Left ventricle myocardium inferior (tissue), 1 donor: ENCODE measurements around the gene CNN2. TPM values are rescaled to one million over a fixed set of nuclear protein-coding genes. Genes with fewer than 3 reads are reported as not detected.

Source experiments
- DNase-seq: peaks from one replicate; pipeline ENCODE4 v3.0.0-alpha.2; 2020
- H3K27ac ChIP-seq: fragments of 200-600 bp; replicated peaks from 2 replicates; pipeline ENCODE4 v1.8.0; 2021
- H3K27me3 ChIP-seq: fragments of 200-600 bp; 2 replicates; pipeline ENCODE4 v1.8.0; 2021; ENCODE audit warnings: low read depth
- H3K36me3 ChIP-seq: fragments of 200-600 bp; 2 replicates; pipeline ENCODE4 v1.8.0; 2021
- H3K4me1 ChIP-seq: fragments of 200-600 bp; 2 replicates; pipeline ENCODE4 v1.8.0; 2021
- H3K4me3 ChIP-seq: fragments of 200-600 bp; 2 replicates; pipeline ENCODE4 v1.8.0; 2021; ENCODE audit warnings: mild to moderate bottlenecking, moderate library complexity
- H3K9me3 ChIP-seq: fragments of 200-600 bp; replicated peaks from 2 replicates; pipeline ENCODE4 v1.8.0; 2021
- CTCF ChIP-seq: fragments of 200-600 bp; IDR thresholded peaks from 2 replicates; pipeline ENCODE4 v1.8.0; 2021; ENCODE audit warnings: antibody characterized with exemption, mild to moderate bottlenecking, borderline replicate concordance
- intact Hi-C: fragments of 100-400 bp; cut with micrococcal nuclease; formaldehyde crosslinking; loops from one replicate; pipeline ENCODE4 v1.11.0; 2022
- total RNA-seq: library from RNA; stranded (reverse); fragmentation: NEBNext Ultra II Directional; extraction: Animal tissue kit (Norgen Biotek cat#: 25700); gene quantifications from one replicate; pipeline ENCODE4 v1.2.1, GENCODE V29; 2021
- donor health status: DM: no; HTN: yes; CAD: no; lungs with severe emphysema.

CNN2 gene
- total RNA-seq, 1 donor from 2014 or later = 45.6 TPM

GRCh38 chr19:1069009-1069779 is 42.8 kb downstream of the CNN2 start:
- intact Hi-C loops = no loop called here
- H3K9me3 ChIP-seq = no peaks in the 10 kb centered on the region
- H3K27ac ChIP-seq = peak overlapping the region; percentile 43
- peak overlapping the region; percentile 60 for H3K4me3 ChIP-seq
- no peak for TF ChIP-seq CTCF
- H3K4me1 ChIP-seq = peaks cover 58% of the 10 kb centered on the region
- DNase-seq = peak; percentile 71
- no peaks in the 10 kb centered on the region for H3K36me3 ChIP-seq
- H3K27me3 ChIP-seq = peaks cover 87% of the 10 kb centered on the region

- no peaks in the 10 kb centered on the region for H3K9me3 ChIP-seq
- intact Hi-C loops = no loop called here
- peaks cover 53% of the 10 kb centered on the region for H3K4me1 ChIP-seq
- H3K27me3 ChIP-seq = peaks cover 80% of the 10 kb centered on the region
- H3K27ac ChIP-seq = no peak overlapping the region
- DNase-seq = no peak
- H3K36me3 ChIP-seq = no peaks in the 10 kb centered on the region
- H3K4me3 ChIP-seq = no peak overlapping the region
- no peak for TF ChIP-seq CTCF
Measured at GRCh38 chr19:1070576-1070930, 44.1 kb downstream of the CNN2 start.

GRCh38 chr19:1070931-1071791 is 44.8 kb downstream of the CNN2 start:
- intact Hi-C loops = no loop called here
- peak overlapping the region; percentile 17 for H3K4me3 ChIP-seq
- H3K4me1 ChIP-seq = peaks cover 47% of the 10 kb centered on the region
- no peak overlapping the region for H3K27ac ChIP-seq
- H3K36me3 ChIP-seq = no peaks in the 10 kb centered on the region
- no peak for TF ChIP-seq CTCF
- DNase-seq = no peak
- H3K27me3 ChIP-seq = peaks cover 74% of the 10 kb centered on the region
- no peaks in the 10 kb centered on the region for H3K9me3 ChIP-seq

- no peak overlapping the region for H3K4me3 ChIP-seq
- H3K27me3 ChIP-seq = peaks cover 61% of the 10 kb centered on the region
- H3K9me3 ChIP-seq = no peaks in the 10 kb centered on the region
- no peaks in the 10 kb centered on the region for H3K36me3 ChIP-seq
- no peak for TF ChIP-seq CTCF
- intact Hi-C loops = no loop called here
- peaks cover 33% of the 10 kb centered on the region for H3K4me1 ChIP-seq
- DNase-seq = no peak
- H3K27ac ChIP-seq = no peak overlapping the region
Measured at GRCh38 chr19:1072371-1073015, 46.1 kb downstream of the CNN2 start.

- peaks cover 52% of the 10 kb centered on the region for H3K27me3 ChIP-seq
- H3K9me3 ChIP-seq = no peaks in the 10 kb centered on the region
- intact Hi-C loops = no loop called here
- H3K36me3 ChIP-seq = no peaks in the 10 kb centered on the region
- H3K4me1 ChIP-seq = peaks cover 29% of the 10 kb centered on the region
- no peak for TF ChIP-seq CTCF
- no peak overlapping the region for H3K4me3 ChIP-seq
- DNase-seq = no peak
- H3K27ac ChIP-seq = no peak overlapping the region
Measured at GRCh38 chr19:1073063-1073955, 46.9 kb downstream of the CNN2 start.
